Measurements from ENCODE around the gene ROPN1. TPM values are rescaled to one million over a fixed set of nuclear protein-coding genes. Genes with fewer than 3 reads are reported as not detected.

The ROPN1 gene
- total and polyA plus RNA-seq, 10 of the 15 experiments (the other 5 are each of a cell fraction or from before 2014, with no cell fraction given), result not detected

DNA sequence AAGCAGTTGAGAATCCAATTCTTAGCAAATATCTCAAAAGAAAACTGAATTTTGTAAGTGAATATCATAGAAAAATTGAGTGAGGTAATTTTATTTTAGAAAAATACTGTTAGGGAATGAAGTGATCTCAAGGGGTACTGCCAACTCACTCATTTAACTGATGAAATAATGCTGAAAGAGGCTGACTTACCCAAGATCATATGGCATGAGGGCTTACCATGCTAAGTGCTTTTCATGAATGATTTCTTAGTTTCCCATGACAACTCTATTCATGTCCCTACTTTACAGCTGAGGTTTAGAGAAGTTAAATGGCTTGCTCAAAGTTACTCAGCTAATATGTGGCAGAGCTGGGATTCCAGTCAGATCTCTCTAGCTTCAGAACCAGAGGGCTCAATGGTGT is 61.5 kb downstream of the ROPN1 start:
- Histone ChIP-seq H3K9me3 (replicated peaks; ENCODE audit: control insufficient read depth, insufficient read depth, low read length) (no peaks in the 10 kb centered on the region), H3K4me2 (ENCODE audit: control insufficient read depth, insufficient read depth) (no peak overlapping the region), H2AFZ (ENCODE audit: control insufficient read depth, low read depth, low read length) (no peak overlapping the region), H3K79me2 (ENCODE audit: control insufficient read depth, insufficient read depth, low read length) (no peaks in the 10 kb centered on the region), H3K4me3 (no peak overlapping the region), H3K4me1 (ENCODE audit: control insufficient read depth, insufficient read depth, low read length) (no peaks in the 10 kb centered on the region), H3K27me3 (replicated peaks in 1 of 2; ENCODE audit: control insufficient read depth in 2 of 2, insufficient read depth in 2 of 2, low read length in 1 of 2) (no peaks in the 10 kb centered on the region), H4K20me1 (ENCODE audit: control insufficient read depth, insufficient read depth) (no peaks in the 10 kb centered on the region), H3K27ac (ENCODE audit: control insufficient read depth, insufficient read depth) (no peak overlapping the region), H3K9ac (ENCODE audit: control insufficient read depth, insufficient read depth, low read length) (no peak overlapping the region), H3K36me3 (ENCODE audit: control insufficient read depth in 2 of 2, insufficient read depth in 2 of 2, low read length in 1 of 2) (no peaks in the 10 kb centered on the region; a peak in 1 of 4 replicates)
- intact Hi-C loops (cut with micrococcal nuclease; ENCODE audit: unreplicated experiment), result no loop called here
- CTCF ChIA-PET, result no interaction called here
- RAD21 ChIA-PET (ENCODE audit: unreplicated experiment), result no interaction called here
- FAIRE-seq, result no peak
- no peak for TF ChIP-seq ZBTB11 (CRISPR knock-in tag; IDR thresholded peaks at IDR 0.05)
- no peak for TF ChIP-seq ETV6 (conservative IDR thresholded peaks at IDR 0.05 in 1 of 2, IDR thresholded peaks at IDR 0.05 in 1 of 2; ENCODE audit: borderline replicate concordance in 1 of 2, low read depth in 1 of 2)
- TF ChIP-seq, protein P1, sequence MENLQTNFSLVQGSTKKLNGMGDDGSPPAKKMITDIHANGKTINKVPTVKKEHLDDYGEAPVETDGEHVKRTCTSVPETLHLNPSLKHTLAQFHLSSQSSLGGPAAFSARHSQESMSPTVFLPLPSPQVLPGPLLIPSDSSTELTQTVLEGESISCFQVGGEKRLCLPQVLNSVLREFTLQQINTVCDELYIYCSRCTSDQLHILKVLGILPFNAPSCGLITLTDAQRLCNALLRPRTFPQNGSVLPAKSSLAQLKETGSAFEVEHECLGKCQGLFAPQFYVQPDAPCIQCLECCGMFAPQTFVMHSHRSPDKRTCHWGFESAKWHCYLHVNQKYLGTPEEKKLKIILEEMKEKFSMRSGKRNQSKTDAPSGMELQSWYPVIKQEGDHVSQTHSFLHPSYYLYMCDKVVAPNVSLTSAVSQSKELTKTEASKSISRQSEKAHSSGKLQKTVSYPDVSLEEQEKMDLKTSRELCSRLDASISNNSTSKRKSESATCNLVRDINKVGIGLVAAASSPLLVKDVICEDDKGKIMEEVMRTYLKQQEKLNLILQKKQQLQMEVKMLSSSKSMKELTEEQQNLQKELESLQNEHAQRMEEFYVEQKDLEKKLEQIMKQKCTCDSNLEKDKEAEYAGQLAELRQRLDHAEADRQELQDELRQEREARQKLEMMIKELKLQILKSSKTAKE (IDR thresholded peaks at IDR 0.05; ENCODE audit: low read depth, poor library complexity, severe bottlenecking), result no peak
- TF ChIP-seq, protein P2, sequence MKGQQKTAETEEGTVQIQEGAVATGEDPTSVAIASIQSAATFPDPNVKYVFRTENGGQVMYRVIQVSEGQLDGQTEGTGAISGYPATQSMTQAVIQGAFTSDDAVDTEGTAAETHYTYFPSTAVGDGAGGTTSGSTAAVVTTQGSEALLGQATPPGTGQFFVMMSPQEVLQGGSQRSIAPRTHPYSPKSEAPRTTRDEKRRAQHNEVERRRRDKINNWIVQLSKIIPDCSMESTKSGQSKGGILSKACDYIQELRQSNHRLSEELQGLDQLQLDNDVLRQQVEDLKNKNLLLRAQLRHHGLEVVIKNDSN (IDR thresholded peaks at IDR 0.05; ENCODE audit: borderline replicate concordance, extremely low read length, insufficient read depth, low read depth, low read length), result no peak
- no peak for TF ChIP-seq ZNF274 (IDR thresholded peaks at IDR 0.05; ENCODE audit: insufficient read depth, insufficient read length)
- no peak for TF ChIP-seq NFXL1 (IDR thresholded peaks at IDR 0.05; ENCODE audit: borderline replicate concordance)
- no peak for TF ChIP-seq NFYB (IDR thresholded peaks at IDR 0.05; ENCODE audit: insufficient read depth, low read depth, low read length)
- no peak for TF ChIP-seq SUZ12 (IDR thresholded peaks at IDR 0.05; ENCODE audit: unreplicated experiment)
- no peak for TF ChIP-seq MTA3 (IDR thresholded peaks at IDR 0.05; ENCODE audit: borderline replicate concordance, low read length)
- TF ChIP-seq KLF5 (IDR thresholded peaks at IDR 0.05; ENCODE audit: partially characterized antibody), result no peak
- TF ChIP-seq FOXM1 (IDR thresholded peaks at IDR 0.05; ENCODE audit: low read depth, low read length), result no peak
- TF ChIP-seq CBX5 (IDR thresholded peaks at IDR 0.05; ENCODE audit: low read depth), result no peak
- TF ChIP-seq, protein P3, sequence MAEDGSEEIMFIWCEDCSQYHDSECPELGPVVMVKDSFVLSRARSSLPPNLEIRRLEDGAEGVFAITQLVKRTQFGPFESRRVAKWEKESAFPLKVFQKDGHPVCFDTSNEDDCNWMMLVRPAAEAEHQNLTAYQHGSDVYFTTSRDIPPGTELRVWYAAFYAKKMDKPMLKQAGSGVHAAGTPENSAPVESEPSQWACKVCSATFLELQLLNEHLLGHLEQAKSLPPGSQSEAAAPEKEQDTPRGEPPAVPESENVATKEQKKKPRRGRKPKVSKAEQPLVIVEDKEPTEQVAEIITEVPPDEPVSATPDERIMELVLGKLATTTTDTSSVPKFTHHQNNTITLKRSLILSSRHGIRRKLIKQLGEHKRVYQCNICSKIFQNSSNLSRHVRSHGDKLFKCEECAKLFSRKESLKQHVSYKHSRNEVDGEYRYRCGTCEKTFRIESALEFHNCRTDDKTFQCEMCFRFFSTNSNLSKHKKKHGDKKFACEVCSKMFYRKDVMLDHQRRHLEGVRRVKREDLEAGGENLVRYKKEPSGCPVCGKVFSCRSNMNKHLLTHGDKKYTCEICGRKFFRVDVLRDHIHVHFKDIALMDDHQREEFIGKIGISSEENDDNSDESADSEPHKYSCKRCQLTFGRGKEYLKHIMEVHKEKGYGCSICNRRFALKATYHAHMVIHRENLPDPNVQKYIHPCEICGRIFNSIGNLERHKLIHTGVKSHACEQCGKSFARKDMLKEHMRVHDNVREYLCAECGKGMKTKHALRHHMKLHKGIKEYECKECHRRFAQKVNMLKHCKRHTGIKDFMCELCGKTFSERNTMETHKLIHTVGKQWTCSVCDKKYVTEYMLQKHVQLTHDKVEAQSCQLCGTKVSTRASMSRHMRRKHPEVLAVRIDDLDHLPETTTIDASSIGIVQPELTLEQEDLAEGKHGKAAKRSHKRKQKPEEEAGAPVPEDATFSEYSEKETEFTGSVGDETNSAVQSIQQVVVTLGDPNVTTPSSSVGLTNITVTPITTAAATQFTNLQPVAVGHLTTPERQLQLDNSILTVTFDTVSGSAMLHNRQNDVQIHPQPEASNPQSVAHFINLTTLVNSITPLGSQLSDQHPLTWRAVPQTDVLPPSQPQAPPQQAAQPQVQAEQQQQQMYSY (CRISPR knock-in tag; IDR thresholded peaks at IDR 0.05), result no peak
- no peak for ATAC-seq
- POLR2A ChIA-PET, result no interaction called here
- SMC1A ChIA-PET (ENCODE audit: uncharacterized antibody, unreplicated experiment), result no interaction called here
- in situ Hi-C loops (cut with MboI), result no loop called here
- DNase-seq (ENCODE audit: low read depth, low spot score), result no peak
- BruUV-seq (replicated peaks), result no TSS peak
